Measurements from ENCODE around the gene DLX5.

DLX5 gene

DNA sequence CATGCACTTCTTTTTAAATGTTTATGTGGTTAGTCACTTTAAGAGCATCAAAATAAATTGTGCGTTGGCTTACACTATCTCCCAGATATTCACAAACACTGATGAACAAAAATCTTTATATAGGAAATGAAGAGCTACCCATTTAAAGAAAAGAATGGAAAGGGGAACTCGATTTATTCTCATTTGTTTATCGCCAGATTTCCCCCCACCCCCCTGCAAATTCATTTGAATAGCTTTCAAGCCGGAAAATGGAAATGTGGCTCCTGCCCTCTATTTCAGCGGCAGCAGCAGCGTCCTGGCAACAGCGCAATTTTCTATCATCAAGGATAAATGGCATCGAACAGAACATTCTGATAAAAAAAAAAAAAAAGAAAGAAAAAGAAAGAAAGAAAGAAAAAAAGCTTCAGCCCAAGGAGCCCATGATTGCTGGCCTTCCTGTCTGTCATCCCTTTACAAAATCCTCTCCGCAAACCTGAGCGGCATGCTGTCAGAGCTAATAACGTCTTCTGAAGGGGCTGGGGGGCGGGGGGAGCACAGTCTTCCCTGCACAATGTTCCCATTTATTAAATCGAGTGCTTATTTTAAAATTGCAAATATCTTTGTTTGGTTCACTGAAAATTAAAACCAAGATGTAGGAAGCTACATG lies 33.0 kb downstream of the DLX5 start:
- DNase-seq (ENCODE audit: low read depth), result no peak
- TF ChIP-seq CTCF (conservative IDR thresholded peaks at IDR 0.05; ENCODE audit: low read depth, low read length), result no peak
- no peak overlapping the region for H3K4me3 ChIP-seq (ENCODE audit: low read length)

DNA sequence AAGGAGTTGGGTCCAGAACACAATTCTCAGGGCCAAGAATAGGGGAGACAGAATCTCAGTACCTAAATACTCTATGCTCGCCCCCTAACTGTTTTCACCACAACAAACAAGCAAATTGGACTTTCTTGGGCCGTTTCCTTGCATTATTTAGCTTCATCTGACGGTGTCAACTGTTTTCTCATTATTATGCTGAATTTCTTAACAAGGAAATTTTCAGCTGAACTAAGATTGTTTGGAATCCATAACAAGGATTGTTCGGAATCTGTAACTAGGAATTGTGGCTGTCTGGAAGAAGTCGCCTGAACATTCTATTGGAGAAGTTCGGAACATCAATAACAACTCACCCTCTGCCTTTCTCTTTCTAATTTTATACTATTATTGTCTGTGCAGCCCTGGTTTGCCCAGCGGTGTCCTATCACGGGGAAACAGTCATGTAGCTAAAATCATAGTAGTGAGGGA lies 34.7 kb downstream of the DLX5 start:
- TF ChIP-seq CTCF (conservative IDR thresholded peaks at IDR 0.05; ENCODE audit: low read depth, low read length), result no peak
- no peak overlapping the region for H3K4me3 ChIP-seq (ENCODE audit: low read length)
- no peak for DNase-seq (ENCODE audit: low read depth)

- no peak for DNase-seq (ENCODE audit: low read depth)
- no peak overlapping the region for H3K4me3 ChIP-seq (ENCODE audit: low read length)
- TF ChIP-seq CTCF (conservative IDR thresholded peaks at IDR 0.05; ENCODE audit: low read depth, low read length), result no peak
These were observed 35.3 kb downstream of the DLX5 start for GRCh38 chr7:96989241-96989858.

DNA sequence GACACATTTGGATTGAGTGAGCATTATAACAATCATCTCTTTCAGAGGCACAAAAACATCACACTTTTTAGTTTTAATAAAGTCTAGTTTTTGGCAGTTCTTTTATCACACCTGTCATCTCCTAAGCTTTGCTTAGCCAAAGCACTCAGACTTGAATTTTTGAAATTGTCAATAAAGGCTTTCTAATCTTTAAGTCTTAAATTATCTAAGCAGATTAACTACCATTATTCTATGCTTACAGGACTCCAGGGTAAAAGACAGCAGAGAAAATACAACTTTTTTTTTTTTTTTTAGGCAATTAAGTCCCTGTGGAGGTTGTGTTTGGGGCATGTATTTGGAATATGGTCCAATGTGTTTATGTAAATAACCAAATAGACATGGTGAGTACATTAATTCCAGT lies 36.9 kb downstream of the DLX5 start:
- no peak for DNase-seq (ENCODE audit: low read depth)
- no peak overlapping the region for H3K4me3 ChIP-seq (ENCODE audit: low read length)
- no peak for TF ChIP-seq CTCF (conservative IDR thresholded peaks at IDR 0.05; ENCODE audit: low read depth, low read length)

- H3K4me3 ChIP-seq (ENCODE audit: low read length), result no peak overlapping the region
- no peak for DNase-seq (ENCODE audit: low read depth)
- no peak for TF ChIP-seq CTCF (conservative IDR thresholded peaks at IDR 0.05; ENCODE audit: low read depth, low read length)
These were observed 37.7 kb downstream of the DLX5 start for GRCh38 chr7:96986901-96987300.

DNA sequence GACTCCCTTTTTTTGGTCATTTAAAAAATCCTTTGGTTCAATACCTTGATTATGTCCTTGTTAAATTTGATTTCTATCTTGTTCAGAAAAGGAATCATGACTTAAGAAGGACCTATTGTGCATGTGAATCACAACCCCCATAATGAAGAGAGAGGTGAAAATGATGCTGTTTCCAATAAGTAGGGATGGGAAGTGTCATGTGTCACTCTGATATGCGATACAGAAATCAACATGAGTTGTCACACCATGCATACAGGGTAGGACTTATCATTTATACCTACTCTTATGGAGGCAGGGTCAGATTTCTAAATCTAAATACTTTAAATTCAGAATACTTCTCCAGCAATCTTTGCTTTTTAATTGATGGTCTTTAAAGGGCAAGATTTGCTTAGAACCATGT lies 38.6 kb downstream of the DLX5 start:
- TF ChIP-seq CTCF (conservative IDR thresholded peaks at IDR 0.05; ENCODE audit: low read depth, low read length), result no peak
- no peak overlapping the region for H3K4me3 ChIP-seq (ENCODE audit: low read length)
- DNase-seq (ENCODE audit: low read depth), result no peak

- no peak overlapping the region for H3K4me3 ChIP-seq (ENCODE audit: low read length)
- DNase-seq (ENCODE audit: low read depth), result no peak
- no peak for TF ChIP-seq CTCF (conservative IDR thresholded peaks at IDR 0.05; ENCODE audit: low read depth, low read length)
These were observed 42.0 kb downstream of the DLX5 start for GRCh38 chr7:96982586-96982985.

All from retinal pigment epithelial cell (primary cell).